Right atrium auricular region (tissue), 2 donors: Measurements from ENCODE around the gene FHIT. TPM values are rescaled to one million over a fixed set of nuclear protein-coding genes. Genes with fewer than 3 reads are reported as not detected.

Experiments
- DNase-seq: peaks from one replicate; pipeline ENCODE4 v3.0.0-alpha.2; 2019; ENCODE audit warnings: low spot score
- H3K27ac ChIP-seq, 2 donors: fragments of 200-600 bp; sonication (generic); 1 replicate in 1 of 2; 2 replicates in 1 of 2; pipeline ENCODE4 v1.5.1; 2016 to 2019
- H3K27me3 ChIP-seq, 2 donors: fragments of 200-600 bp; sonication (generic); one replicate each; pipeline versions ENCODE4 v1.5.1 to v1.6.0; 2017 to 2019
- H3K36me3 ChIP-seq: fragments of 200-600 bp; sonication (generic); one replicate; pipeline ENCODE4 v1.5.1; 2016
- H3K4me1 ChIP-seq, 2 donors: fragments of 200-600 bp; sonication (generic); one replicate each; pipeline versions ENCODE4 v1.5.1 to v1.6.0; 2017 to 2019
- H3K4me3 ChIP-seq, 2 donors: fragments of 200-600 bp; sonication (generic); 1 replicate in 1 of 2; 2 replicates in 1 of 2; pipeline ENCODE4 v1.5.1; 2017 to 2019; ENCODE audit warnings: mild to moderate bottlenecking in 1 of 2, moderate library complexity in 1 of 2
- H3K9me3 ChIP-seq, 2 donors: fragments of 200-600 bp; sonication (generic); one replicate each; pipeline ENCODE4 v1.5.1; 2019
- total RNA-seq, 2 donors: library from RNA; depleted of rRNA; stranded (reverse); fragments of >200 nt; gene quantifications; one replicate each; pipeline ENCODE4 v1.1.0, GENCODE V29; 2016
- TF ChIP-seq, protein P1 (sequence below), 2 donors: fragments of 200-600 bp; sonication (generic); IDR thresholded peaks; one replicate each; pipeline ENCODE4 v1.5.1; 2019; ENCODE audit warnings: antibody characterized with exemption in 2 of 2

FHIT gene
- total RNA-seq, 2 donors from 2014 or later, result 10.4 to 11.0 TPM

DNA sequence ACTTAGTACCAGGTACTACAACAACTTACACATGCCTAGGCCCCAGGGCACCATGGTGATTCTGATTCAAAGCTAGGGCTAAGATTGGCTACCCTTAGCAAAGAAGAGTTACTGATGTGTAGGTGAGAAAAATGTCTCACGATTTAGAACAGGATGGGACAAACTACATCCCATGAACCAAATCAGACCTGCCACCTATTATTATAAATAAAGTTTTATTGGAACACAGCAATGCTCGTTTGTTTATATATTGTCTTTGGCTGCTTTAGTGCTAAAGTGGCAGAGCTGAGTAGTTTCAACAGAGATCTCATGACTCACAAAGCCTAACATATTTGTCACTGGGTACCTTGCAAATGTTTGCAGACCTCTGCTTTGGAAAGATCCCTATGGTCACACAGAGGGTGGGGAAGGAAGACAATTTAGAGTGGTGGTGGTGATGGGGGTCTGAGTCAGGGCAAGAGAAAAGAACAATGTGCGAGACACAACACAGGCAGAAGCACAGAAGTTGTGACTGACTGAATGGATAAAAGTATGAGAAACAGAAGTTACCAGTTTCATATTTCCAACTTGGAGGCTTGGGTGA, 1430.8 kb downstream of the FHIT start:
- H3K27me3 ChIP-seq, result no peaks in the 10 kb centered on the region
- TF ChIP-seq, protein P1, sequence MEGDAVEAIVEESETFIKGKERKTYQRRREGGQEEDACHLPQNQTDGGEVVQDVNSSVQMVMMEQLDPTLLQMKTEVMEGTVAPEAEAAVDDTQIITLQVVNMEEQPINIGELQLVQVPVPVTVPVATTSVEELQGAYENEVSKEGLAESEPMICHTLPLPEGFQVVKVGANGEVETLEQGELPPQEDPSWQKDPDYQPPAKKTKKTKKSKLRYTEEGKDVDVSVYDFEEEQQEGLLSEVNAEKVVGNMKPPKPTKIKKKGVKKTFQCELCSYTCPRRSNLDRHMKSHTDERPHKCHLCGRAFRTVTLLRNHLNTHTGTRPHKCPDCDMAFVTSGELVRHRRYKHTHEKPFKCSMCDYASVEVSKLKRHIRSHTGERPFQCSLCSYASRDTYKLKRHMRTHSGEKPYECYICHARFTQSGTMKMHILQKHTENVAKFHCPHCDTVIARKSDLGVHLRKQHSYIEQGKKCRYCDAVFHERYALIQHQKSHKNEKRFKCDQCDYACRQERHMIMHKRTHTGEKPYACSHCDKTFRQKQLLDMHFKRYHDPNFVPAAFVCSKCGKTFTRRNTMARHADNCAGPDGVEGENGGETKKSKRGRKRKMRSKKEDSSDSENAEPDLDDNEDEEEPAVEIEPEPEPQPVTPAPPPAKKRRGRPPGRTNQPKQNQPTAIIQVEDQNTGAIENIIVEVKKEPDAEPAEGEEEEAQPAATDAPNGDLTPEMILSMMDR (IDR thresholded peaks at IDR 0.05), result no peak
- peaks cover 0 to 17% of the 10 kb centered on the region in 2 donors for H3K4me1 ChIP-seq
- no peaks in the 10 kb centered on the region for H3K9me3 ChIP-seq
- H3K36me3 ChIP-seq, result no peaks in the 10 kb centered on the region
- no peak overlapping the region for H3K4me3 ChIP-seq
- no peak for DNase-seq
- no peak overlapping the region for H3K27ac ChIP-seq

DNA sequence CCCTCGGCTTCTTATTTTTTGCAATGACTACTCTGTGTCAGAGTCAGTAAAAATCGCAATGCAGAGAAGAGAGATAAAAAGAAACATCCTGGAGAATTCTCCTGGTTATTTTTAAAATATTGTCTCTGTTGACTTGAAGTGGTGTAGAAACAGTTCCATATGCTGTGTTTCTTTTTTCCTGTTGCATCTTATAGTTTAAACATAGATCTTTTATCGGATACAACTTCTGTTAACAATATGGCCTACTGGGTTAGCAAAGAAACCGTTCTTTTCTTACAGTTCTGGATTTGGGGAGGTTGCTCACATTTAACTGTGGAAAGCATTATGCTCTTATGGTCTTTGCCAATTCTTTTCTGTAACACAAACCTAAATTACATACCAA, 1432.3 kb downstream of the FHIT start:
- no peak overlapping the region for H3K4me3 ChIP-seq
- peaks cover 0 to 17% of the 10 kb centered on the region in 2 donors for H3K4me1 ChIP-seq
- H3K27ac ChIP-seq, result peak overlapping the region in 1 of 2 donors; percentile 5
- no peak for DNase-seq
- TF ChIP-seq, protein P1 (IDR thresholded peaks at IDR 0.05), result no peak
- no peaks in the 10 kb centered on the region for H3K36me3 ChIP-seq
- no peaks in the 10 kb centered on the region for H3K27me3 ChIP-seq
- no peaks in the 10 kb centered on the region for H3K9me3 ChIP-seq

DNA sequence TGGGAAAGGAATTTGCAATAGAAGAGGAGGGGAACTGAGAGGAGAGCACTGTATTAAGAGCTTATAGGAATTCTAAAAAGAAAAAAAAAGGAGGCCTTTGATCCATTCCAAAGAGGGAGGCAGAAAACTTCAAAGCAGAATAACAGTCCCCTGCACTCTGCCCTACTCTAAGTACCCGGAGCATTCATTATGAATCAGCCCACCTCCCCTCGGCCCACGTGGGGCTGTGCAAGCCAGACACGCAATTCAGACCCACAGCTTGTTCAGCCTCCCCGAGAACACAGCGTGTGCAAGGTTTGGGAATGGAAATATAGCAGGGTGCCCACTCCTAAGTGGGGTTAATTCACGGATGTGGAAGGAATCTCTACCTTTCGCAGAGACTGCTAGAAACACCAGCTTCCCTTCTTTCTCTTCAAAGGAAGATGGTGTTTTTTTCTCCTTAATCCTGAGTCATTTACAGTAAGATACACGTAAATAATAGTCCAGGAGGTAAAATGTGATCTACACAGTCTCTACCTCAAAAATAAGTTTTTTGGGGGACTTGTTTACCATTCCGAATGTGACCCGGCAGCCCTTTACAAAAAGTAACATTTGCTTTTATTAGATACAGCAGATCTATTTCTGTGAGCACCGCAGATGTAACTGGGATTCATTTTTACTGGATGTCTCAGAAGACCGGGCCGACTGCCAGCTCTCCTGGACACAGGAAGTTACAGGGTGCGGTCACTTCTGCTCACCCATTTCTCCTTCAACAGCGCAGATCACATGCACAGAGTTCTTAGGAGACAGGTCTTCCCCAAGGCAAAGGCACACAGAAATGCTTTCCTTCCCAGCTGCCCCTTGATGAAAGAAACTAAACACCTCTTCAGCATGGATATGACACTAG, 1433.0 kb downstream of the FHIT start:
- TF ChIP-seq, protein P1 (IDR thresholded peaks at IDR 0.05), result no peak
- peaks cover 0 to 14% of the 10 kb centered on the region in 2 donors for H3K4me1 ChIP-seq
- peak; percentile 90 for DNase-seq
- H3K36me3 ChIP-seq, result no peaks in the 10 kb centered on the region
- no peaks in the 10 kb centered on the region for H3K9me3 ChIP-seq
- no peaks in the 10 kb centered on the region for H3K27me3 ChIP-seq
- peak overlapping the region; percentile 5 to 8 for H3K27ac ChIP-seq
- no peak overlapping the region for H3K4me3 ChIP-seq

DNA sequence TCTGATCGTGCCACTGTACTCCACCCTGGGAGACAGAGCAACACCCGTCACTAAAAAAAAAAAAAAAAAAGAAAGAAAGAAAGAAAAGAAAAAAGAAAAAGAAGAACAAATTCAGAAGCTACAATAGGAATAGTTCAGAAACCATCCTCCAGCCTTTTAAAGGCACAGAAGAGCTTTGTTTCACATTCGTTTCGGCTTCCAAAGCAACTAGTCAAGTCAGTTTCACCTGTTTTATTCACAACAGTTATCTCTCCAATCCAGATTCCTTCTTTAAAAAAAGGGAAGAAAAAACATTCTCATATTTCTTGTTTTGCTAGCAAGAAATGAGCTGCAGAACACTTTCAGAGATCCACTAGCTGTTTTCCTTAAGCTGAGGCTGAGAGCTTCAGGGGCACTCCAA, 1433.7 kb downstream of the FHIT start:
- Histone ChIP-seq H3K9me3 (no peaks in the 10 kb centered on the region), H3K4me1 (peaks cover 0 to 14% of the 10 kb centered on the region in 2 donors), H3K4me3 (no peak overlapping the region), H3K36me3 (no peaks in the 10 kb centered on the region), H3K27ac (no peak overlapping the region), H3K27me3 (no peaks in the 10 kb centered on the region)
- DNase-seq, result no peak
- TF ChIP-seq, protein P1 (IDR thresholded peaks at IDR 0.05), result no peak

DNA sequence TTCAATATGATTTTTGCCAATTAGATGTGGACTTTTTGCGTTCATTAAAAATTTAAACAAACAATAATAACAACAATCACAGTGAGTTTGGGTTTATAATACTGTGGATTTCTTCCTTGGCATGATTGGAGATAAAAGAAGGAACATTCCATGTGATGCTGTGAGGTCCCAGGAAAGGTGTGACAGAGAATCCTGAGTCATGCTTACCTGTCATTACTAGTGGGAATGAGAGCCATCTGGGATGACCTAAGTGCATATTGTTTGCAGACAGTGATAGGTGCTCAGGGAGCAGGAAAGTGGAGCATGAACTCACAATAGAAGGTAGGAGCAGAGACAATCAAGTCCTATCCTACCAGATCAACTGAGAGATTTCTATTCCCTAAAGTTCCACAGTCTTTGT, 1434.9 kb downstream of the FHIT start:
- no peak overlapping the region for H3K27ac ChIP-seq
- no peaks in the 10 kb centered on the region for H3K9me3 ChIP-seq
- no peaks in the 10 kb centered on the region for H3K36me3 ChIP-seq
- H3K4me1 ChIP-seq, result peaks cover 0 to 14% of the 10 kb centered on the region in 2 donors
- TF ChIP-seq, protein P1 (IDR thresholded peaks at IDR 0.05), result no peak
- no peaks in the 10 kb centered on the region for H3K27me3 ChIP-seq
- H3K4me3 ChIP-seq, result no peak overlapping the region
- DNase-seq, result no peak
